Endothelial cell of umbilical vein (primary cell): Measurements from ENCODE around the gene DDRGK1. TPM values are rescaled to one million over a fixed set of nuclear protein-coding genes. Genes with fewer than 3 reads are reported as not detected.

Source experiments
- BruUV-seq: library from RNA; stranded (reverse); fragments of 400-500 nt; replicated peaks from 2 replicates; lab custom pipeline; 2021; lab: Mats Ljungman, UMichigan
- CTCF ChIA-PET: fragments of 300-600, 350-600 bp; sonication (Branson Sonifier 250); formaldehyde crosslinking; loops from one replicate; lab custom pipeline; 2021; ENCODE audit warnings: antibody characterized with exemption, inconsistent platforms; lab: Charles Lee
- POLR2A ChIA-PET: fragments of 300-600, 350-600 bp; sonication (Branson Sonifier 250); formaldehyde crosslinking; loops from one replicate; lab custom pipeline; 2021; ENCODE audit warnings: antibody characterized with exemption, inconsistent platforms; lab: Charles Lee
- DNase-seq: peaks from one replicate; pipeline ENCODE4 v3.0.0-alpha.2; 2011; ENCODE audit warnings: low read depth, low spot score
- FAIRE-seq: peaks from 2 replicates; lab custom pipeline; 2011; peaks lifted over from hg19 to GRCh38; lab: Jason Lieb, UNC
- H2AFZ ChIP-seq: 2 replicates; pipeline ENCODE4 v1.6.0; 2012; ENCODE audit warnings: low read depth, low read length, control low read depth, inconsistent platforms
- H3K27ac ChIP-seq: 2 replicates; pipeline ENCODE4 v1.5.1; 2011; ENCODE audit warnings: low read depth, mild to moderate bottlenecking, control low read depth, low read length, moderate library complexity; ENCODE audit not compliant: insufficient read depth
- H3K27me3 ChIP-seq, 2 experiments: 2 replicates each; pipeline versions ENCODE4 v1.6.0 to v1.6.1; 2011; ENCODE audit warnings: low read length in 2 of 2, mixed read lengths in 1 of 2; ENCODE audit not compliant: control insufficient read depth in 2 of 2, insufficient read depth in 2 of 2
- H3K36me3 ChIP-seq, 2 experiments: 2 replicates in 1 of 2; 3 replicates in 1 of 2; pipeline ENCODE4 v1.5.1; 2011; ENCODE audit warnings: low read length in 2 of 2, mild to moderate bottlenecking in 1 of 2, moderate library complexity in 1 of 2; ENCODE audit not compliant: control insufficient read depth in 2 of 2, insufficient read depth in 2 of 2; ENCODE audit errors: extremely low read depth in 1 of 2
- H3K4me1 ChIP-seq: 3 replicates; pipeline ENCODE4 v1.5.1; 2011; ENCODE audit warnings: mild to moderate bottlenecking, low read length; ENCODE audit not compliant: control insufficient read depth, insufficient read depth; ENCODE audit errors: extremely low read depth
- H3K4me2 ChIP-seq: 2 replicates; pipeline ENCODE4 v1.6.1; 2011; ENCODE audit warnings: low read length, control low read depth, mixed read lengths; ENCODE audit not compliant: insufficient read depth
- H3K4me3 ChIP-seq, 3 experiments: fragments of 200-600 bp in 1 of 3; sonication (generic), shearing (Covaris generic) in 1 of 3; replicated peaks in 1 of 3; 2 replicates each; pipeline ENCODE4 v1.5.1; 2011 to 2016; ENCODE audit warnings: control low read depth in 3 of 3, low read length in 3 of 3, mild to moderate bottlenecking in 2 of 3, inconsistent platforms in 1 of 3, low read depth in 1 of 3, moderate library complexity in 1 of 3; ENCODE audit not compliant: insufficient read depth in 1 of 3
- H3K79me2 ChIP-seq: 2 replicates; pipeline ENCODE4 v1.6.0; 2012; ENCODE audit warnings: low read length, inconsistent platforms; ENCODE audit not compliant: control insufficient read depth, insufficient read depth
- H3K9ac ChIP-seq: replicated peaks from 2 replicates; pipeline ENCODE3; 2011; ENCODE audit warnings: low read length, control low read depth; ENCODE audit not compliant: insufficient read depth; ENCODE audit errors: extremely low read depth
- H3K9me1 ChIP-seq: replicated peaks from 3 replicates; pipeline ENCODE4 v1.6.0; 2011; ENCODE audit warnings: mild to moderate bottlenecking, low read length; ENCODE audit not compliant: control insufficient read depth, insufficient read depth; ENCODE audit errors: extremely low read depth
- H3K9me3 ChIP-seq: replicated peaks from 2 replicates; pipeline ENCODE4 v1.5.1; 2012; ENCODE audit warnings: low read length, inconsistent platforms; ENCODE audit not compliant: control insufficient read depth, insufficient read depth
- H4K20me1 ChIP-seq: replicated peaks from 2 replicates; pipeline ENCODE3; 2011; ENCODE audit warnings: mild to moderate bottlenecking, low read length; ENCODE audit not compliant: control insufficient read depth, insufficient read depth; ENCODE audit errors: extremely low read depth
- GATA2 ChIP-seq: IDR thresholded peaks from 2 replicates; pipeline ENCODE4 v1.7.0; 2011; ENCODE audit warnings: low read depth, mild to moderate bottlenecking, moderate library complexity, mixed read lengths, low read length; ENCODE audit not compliant: insufficient read length, insufficient read depth
- JUN ChIP-seq: IDR thresholded peaks from 2 replicates; pipeline ENCODE4 v1.6.1; 2011; ENCODE audit warnings: borderline replicate concordance, low read depth; ENCODE audit not compliant: insufficient read length, insufficient read depth
- dilution Hi-C: fragments of 300-500 bp; cut with MboI; formaldehyde crosslinking; loops from one replicate; pipeline ENCODE4 v1.15.0; 2019; ENCODE audit warnings: low sequenced_read_pairs; ENCODE audit not compliant: extremely low pct_ligation_motif_present
- intact Hi-C: fragments of 100-400 bp; cut with micrococcal nuclease; formaldehyde crosslinking; loops from one replicate; pipeline ENCODE4 v1.10.0; 2022
- polyA plus RNA-seq, 4 experiments: library from polyadenylated mRNA; depleted of rRNA in 3 of 4; stranded (reverse) in 3 of 4; unstranded in 1 of 4; fragments of >200 nt; gene quantifications; 2 replicates each; pipeline versions ENCODE4 v1.2.1 to v1.2.3, GENCODE V29; 2011 to 2012; ENCODE audit warnings: missing spikeins in 1 of 4
- total RNA-seq: library from RNA; stranded (reverse); gene quantifications from 2 replicates; pipeline ENCODE4 v1.2.3, GENCODE V29; 2021
- TF ChIP-seq, protein P1 (sequence below), 2 donors: IDR thresholded peaks; 1 replicate in 1 of 2; 2 replicates in 1 of 2; pipeline ENCODE4 v1.5.1; 2011; ENCODE audit warnings: low read length in 2 of 2, mild to moderate bottlenecking in 2 of 2, moderate library complexity in 2 of 2, control low read depth in 1 of 2, inconsistent platforms in 1 of 2, low read depth in 1 of 2; ENCODE audit not compliant: insufficient read depth in 1 of 2; ENCODE audit errors: extremely low read depth in 1 of 2
- TF ChIP-seq, protein P2 (sequence below): IDR thresholded peaks from 2 replicates; pipeline ENCODE4 v1.6.1; 2011; ENCODE audit not compliant: insufficient read depth, insufficient read length

The DDRGK1 gene
- total and polyA plus RNA-seq, 2 donors (not counting 3 experiments of a cell fraction or from before 2014, with no cell fraction given), result 48.5 to 54.0 TPM

DNA sequence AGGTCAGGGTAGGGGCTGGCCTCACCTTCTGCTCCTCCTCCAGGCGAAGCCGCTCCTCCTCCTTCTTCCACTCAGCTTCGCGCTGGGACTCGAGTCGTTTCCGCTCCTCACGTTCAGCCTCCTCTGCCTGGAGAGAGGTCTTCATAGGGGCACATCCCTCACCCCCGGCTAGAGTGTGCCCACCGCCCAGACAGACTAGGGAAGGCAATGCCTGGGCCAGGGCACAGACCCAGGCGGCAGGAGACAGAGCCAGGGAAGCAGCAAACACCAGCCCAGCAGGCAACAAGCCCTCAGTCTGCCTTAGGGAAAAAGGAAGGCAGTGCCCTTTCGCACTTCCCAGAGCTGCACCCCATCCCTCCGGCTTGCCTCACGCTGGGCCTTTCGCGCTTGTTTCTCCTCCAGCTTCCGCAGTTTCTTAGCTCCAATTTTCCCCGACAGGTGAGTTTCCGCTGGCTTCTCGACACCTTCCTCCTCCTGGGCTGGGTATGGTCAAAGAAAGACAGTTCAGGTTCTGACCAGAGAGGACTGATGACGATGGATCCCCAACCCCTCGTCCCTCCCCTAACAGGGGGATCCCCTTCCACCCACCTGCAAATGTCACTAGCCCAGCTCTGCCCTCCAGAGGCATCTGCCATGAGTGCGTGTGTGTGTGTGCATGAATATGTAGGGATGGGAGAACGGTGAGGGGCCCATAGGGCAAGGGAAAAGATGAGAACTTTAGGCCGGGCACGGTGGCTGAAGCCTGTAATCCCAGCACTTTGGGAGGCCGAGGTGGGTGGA lies 4.3 kb downstream of the DDRGK1 start:
- FAIRE-seq, result no peak
- H3K4me3 ChIP-seq, result no peak overlapping the region
- H3K36me3 ChIP-seq, result peaks cover 11 to 22% of the 10 kb centered on the region in 2 experiments
- no peak overlapping the region for H2AFZ ChIP-seq
- intact Hi-C loops, result no loop called here
- dilution Hi-C loops, result no loop called here
- no peak overlapping the region for H3K4me2 ChIP-seq
- H3K79me2 ChIP-seq, result peaks cover 18% of the 10 kb centered on the region
- no peaks in the 10 kb centered on the region for H3K9me3 ChIP-seq
- no peaks in the 10 kb centered on the region for H3K9me1 ChIP-seq
- H3K4me1 ChIP-seq, result peaks cover 8% of the 10 kb centered on the region
- CTCF ChIA-PET, result no interaction called here
- BruUV-seq, result no TSS peak
- H4K20me1 ChIP-seq, result no peaks in the 10 kb centered on the region
- H3K27ac ChIP-seq, result no peak overlapping the region
- no peak overlapping the region for H3K9ac ChIP-seq
- H3K27me3 ChIP-seq, result no peaks in the 10 kb centered on the region
- POLR2A ChIA-PET, result no interaction called here
- TF ChIP-seq GATA2, result no peak
- TF ChIP-seq, protein P1, sequence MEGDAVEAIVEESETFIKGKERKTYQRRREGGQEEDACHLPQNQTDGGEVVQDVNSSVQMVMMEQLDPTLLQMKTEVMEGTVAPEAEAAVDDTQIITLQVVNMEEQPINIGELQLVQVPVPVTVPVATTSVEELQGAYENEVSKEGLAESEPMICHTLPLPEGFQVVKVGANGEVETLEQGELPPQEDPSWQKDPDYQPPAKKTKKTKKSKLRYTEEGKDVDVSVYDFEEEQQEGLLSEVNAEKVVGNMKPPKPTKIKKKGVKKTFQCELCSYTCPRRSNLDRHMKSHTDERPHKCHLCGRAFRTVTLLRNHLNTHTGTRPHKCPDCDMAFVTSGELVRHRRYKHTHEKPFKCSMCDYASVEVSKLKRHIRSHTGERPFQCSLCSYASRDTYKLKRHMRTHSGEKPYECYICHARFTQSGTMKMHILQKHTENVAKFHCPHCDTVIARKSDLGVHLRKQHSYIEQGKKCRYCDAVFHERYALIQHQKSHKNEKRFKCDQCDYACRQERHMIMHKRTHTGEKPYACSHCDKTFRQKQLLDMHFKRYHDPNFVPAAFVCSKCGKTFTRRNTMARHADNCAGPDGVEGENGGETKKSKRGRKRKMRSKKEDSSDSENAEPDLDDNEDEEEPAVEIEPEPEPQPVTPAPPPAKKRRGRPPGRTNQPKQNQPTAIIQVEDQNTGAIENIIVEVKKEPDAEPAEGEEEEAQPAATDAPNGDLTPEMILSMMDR (IDR thresholded peaks at IDR 0.05; ENCODE audit: extremely low read depth in 1 of 2, insufficient read depth in 1 of 2, low read depth in 1 of 2, low read length in 2 of 2), result no peak
- TF ChIP-seq, protein P2, sequence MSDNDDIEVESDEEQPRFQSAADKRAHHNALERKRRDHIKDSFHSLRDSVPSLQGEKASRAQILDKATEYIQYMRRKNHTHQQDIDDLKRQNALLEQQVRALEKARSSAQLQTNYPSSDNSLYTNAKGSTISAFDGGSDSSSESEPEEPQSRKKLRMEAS, result no peak
- TF ChIP-seq JUN, result no peak
- no peak for DNase-seq
